ENCODE data around the gene PTCH2.

- TF ChIP-seq POLR2AphosphoS5 (IDR thresholded peaks at IDR 0.05): no peak
- no peak for TF ChIP-seq CTCF (IDR thresholded peaks at IDR 0.05)
- TF ChIP-seq POLR2A (IDR thresholded peaks at IDR 0.05; ENCODE audit: low read depth): no peak
- TF ChIP-seq EP300 (IDR thresholded peaks at IDR 0.05): no peak
Observed at GRCh38 chr1:44783697-44784093, 59.4 kb downstream of the PTCH2 start.

Data from esophagus muscularis mucosa (tissue), 4 donors.